Stomach (tissue), 9 donors: Measurements from ENCODE around the gene CNR2. TPM values are rescaled to one million over a fixed set of nuclear protein-coding genes. Genes with fewer than 3 reads are reported as not detected.

Experiments
- DNase-seq, 2 donors: peaks; one replicate each; pipeline versions ENCODE4 v3.0.0 to v3.0.0-alpha.2; 2013 to 2019
- H3K27ac ChIP-seq, 5 donors: fragments of 200-600 bp in 4 of 5; sonication (generic) in 4 of 5; one replicate each; pipeline ENCODE4 v1.5.1; 2013 to 2019; ENCODE audit warnings: mild to moderate bottlenecking in 1 of 5, moderate library complexity in 1 of 5
- H3K27me3 ChIP-seq, 3 donors: fragments of 200-600 bp; sonication (generic); one replicate each; pipeline ENCODE4 v1.5.1; 2017 to 2019; ENCODE audit warnings: mixed run types in 1 of 3
- H3K36me3 ChIP-seq, 4 donors: fragments of 200-600 bp; sonication (generic); 1 replicate in 3 of 4; 2 replicates in 1 of 4; pipeline ENCODE4 v1.5.1; 2016 to 2019
- H3K4me1 ChIP-seq, 4 donors: fragments of 200-600 bp; sonication (generic); one replicate each; pipeline ENCODE4 v1.5.1; 2016 to 2019
- H3K4me3 ChIP-seq, 4 donors: fragments of 200-600 bp; sonication (generic) in 3 of 4; one replicate each; pipeline ENCODE4 v1.5.1; 2016 to 2019; ENCODE audit warnings: mild to moderate bottlenecking in 1 of 4
- H3K9me3 ChIP-seq, 4 donors: fragments of 200-600 bp; sonication (generic); one replicate each; pipeline ENCODE4 v1.5.1; 2016 to 2019
- EP300 ChIP-seq: sonication (generic); formaldehyde crosslinking; IDR thresholded peaks from one replicate; pipeline ENCODE4 v1.6.1; 2017; ENCODE audit warnings: antibody characterized with exemption
- POLR2A ChIP-seq, 4 donors: fragments of 450-650 bp; IDR thresholded peaks; one replicate each; pipeline ENCODE4 v1.6.1; 2016; ENCODE audit warnings: antibody characterized with exemption in 4 of 4, control low read depth in 2 of 4, mild to moderate bottlenecking in 1 of 4, moderate library complexity in 1 of 4
- POLR2AphosphoS5 ChIP-seq, 3 donors: sonication (generic); formaldehyde crosslinking; IDR thresholded peaks; one replicate each; pipeline ENCODE4 v1.6.1; 2016; ENCODE audit warnings: antibody characterized with exemption in 3 of 3
- WGBS, 5 donors: extraction: QIAGEN DNeasy Blood & Tissue Kit in 3 of 5; methylation state at CpG; one replicate each; pipeline versions ENCODE4 v1.1.5 to v1.1.7; 2013 to 2018; 5-methylcytosine and 5-hydroxymethylcytosine counted together
- intact Hi-C: fragments of 100-400 bp; cut with DNase I; formaldehyde crosslinking; loops from one replicate; pipeline ENCODE4 v1.15.1; 2023; ENCODE audit warnings: low total_unique reads
- polyA plus RNA-seq, 3 donors: library from polyadenylated mRNA; stranded (reverse); fragments of 200-250 nt; gene quantifications; one replicate each; pipeline ENCODE4 v1.2.3, GENCODE V29; 2013
- total RNA-seq, 5 donors: library from RNA; depleted of rRNA; stranded (reverse); fragments of >200 nt; gene quantifications; one replicate each; pipeline versions ENCODE4 v1.1.0 to v1.2.3, GENCODE V29; 2014 to 2016
- TF ChIP-seq, protein P1 (sequence below), 7 experiments: fragments of 450-650 bp in 4 of 7; fragments of 200-600 bp in 3 of 7; sonication (generic) in 3 of 7; IDR thresholded peaks; one replicate each; pipeline ENCODE4 v1.5.1; 2016 to 2019; ENCODE audit warnings: antibody characterized with exemption in 7 of 7, control low read depth in 2 of 7, mild to moderate bottlenecking in 1 of 7
- donor health status: healthy with polysubstance abuse.
- donor health status: Bipolar disorder and iron deficiency.
- donor health status: healthy.

CNR2 gene
- total and polyA plus RNA-seq, 8 donors: 0.18 to 0.23 TPM; not detected in 6

DNA sequence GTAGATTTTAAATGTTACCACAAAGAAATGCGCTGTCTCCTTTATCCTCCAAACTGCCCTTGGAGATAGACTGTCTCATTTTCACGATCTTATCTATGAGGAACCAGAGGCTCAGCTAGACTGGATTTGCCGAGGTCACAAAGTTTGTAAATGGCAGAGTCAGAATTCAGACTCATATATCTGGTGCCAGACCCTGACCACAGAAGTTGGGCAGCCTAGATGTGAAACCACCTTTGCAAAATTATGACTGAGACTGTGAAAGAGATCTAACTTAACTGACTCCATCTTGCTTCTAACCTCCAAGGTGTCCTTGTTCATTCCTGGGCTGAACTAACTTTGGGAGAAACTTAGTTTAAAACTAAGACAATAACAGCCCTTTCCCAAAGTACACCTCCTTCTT lies 14.1 kb downstream of the CNR2 start:
- 59 to 68% (median 62%) methylated on average over 3 of the region's 3 CpGs for WGBS, 5 donors

GRCh38 chr1:23897083-23897482 lies 16.1 kb downstream of the CNR2 start:
- no peaks in the 10 kb centered on the region for H3K36me3 ChIP-seq
- TF ChIP-seq POLR2AphosphoS5 (IDR thresholded peaks at IDR 0.05) (no peak), EP300 (no peak), POLR2A (IDR thresholded peaks at IDR 0.05) (no peak)
- TF ChIP-seq, protein P1, sequence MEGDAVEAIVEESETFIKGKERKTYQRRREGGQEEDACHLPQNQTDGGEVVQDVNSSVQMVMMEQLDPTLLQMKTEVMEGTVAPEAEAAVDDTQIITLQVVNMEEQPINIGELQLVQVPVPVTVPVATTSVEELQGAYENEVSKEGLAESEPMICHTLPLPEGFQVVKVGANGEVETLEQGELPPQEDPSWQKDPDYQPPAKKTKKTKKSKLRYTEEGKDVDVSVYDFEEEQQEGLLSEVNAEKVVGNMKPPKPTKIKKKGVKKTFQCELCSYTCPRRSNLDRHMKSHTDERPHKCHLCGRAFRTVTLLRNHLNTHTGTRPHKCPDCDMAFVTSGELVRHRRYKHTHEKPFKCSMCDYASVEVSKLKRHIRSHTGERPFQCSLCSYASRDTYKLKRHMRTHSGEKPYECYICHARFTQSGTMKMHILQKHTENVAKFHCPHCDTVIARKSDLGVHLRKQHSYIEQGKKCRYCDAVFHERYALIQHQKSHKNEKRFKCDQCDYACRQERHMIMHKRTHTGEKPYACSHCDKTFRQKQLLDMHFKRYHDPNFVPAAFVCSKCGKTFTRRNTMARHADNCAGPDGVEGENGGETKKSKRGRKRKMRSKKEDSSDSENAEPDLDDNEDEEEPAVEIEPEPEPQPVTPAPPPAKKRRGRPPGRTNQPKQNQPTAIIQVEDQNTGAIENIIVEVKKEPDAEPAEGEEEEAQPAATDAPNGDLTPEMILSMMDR (IDR thresholded peaks at IDR 0.05): no peak
- intact Hi-C loops: no loop called here
- no peak for DNase-seq
- H3K4me1 ChIP-seq: no peaks in the 10 kb centered on the region
- no peak overlapping the region for H3K27ac ChIP-seq
- peaks cover 0 to 2% (median 0%) of the 10 kb centered on the region in 3 donors for H3K27me3 ChIP-seq
- WGBS, 5 donors: 69 to 82% (median 74%) methylated on average over 6 of the region's 6 CpGs
- no peak overlapping the region for H3K4me3 ChIP-seq
- H3K9me3 ChIP-seq: no peaks in the 10 kb centered on the region

More for the DNA sequence above, 14.1 kb downstream of the CNR2 start:
- Histone ChIP-seq H3K27me3 (peaks cover 0 to 22% (median 11%) of the 10 kb centered on the region in 3 donors), H3K36me3 (no peaks in the 10 kb centered on the region), H3K27ac (no peak overlapping the region), H3K9me3 (no peaks in the 10 kb centered on the region), H3K4me3 (no peak overlapping the region), H3K4me1 (peaks cover 5 to 12% (median 8%) of the 10 kb centered on the region in 4 donors)
- DNase-seq: no peak
- TF ChIP-seq POLR2A (IDR thresholded peaks at IDR 0.05): no peak
- TF ChIP-seq, protein P1 (IDR thresholded peaks at IDR 0.05): no peak
- TF ChIP-seq EP300: no peak
- TF ChIP-seq POLR2AphosphoS5 (IDR thresholded peaks at IDR 0.05): no peak
- intact Hi-C loops: no loop called here

GRCh38 chr1:23896491-23896890 lies 16.7 kb downstream of the CNR2 start:
- no peak overlapping the region for H3K4me3 ChIP-seq
- H3K27ac ChIP-seq: no peak overlapping the region
- TF ChIP-seq EP300: no peak
- no peak for TF ChIP-seq POLR2AphosphoS5 (IDR thresholded peaks at IDR 0.05)
- no peak for TF ChIP-seq POLR2A (IDR thresholded peaks at IDR 0.05)
- TF ChIP-seq, protein P1 (IDR thresholded peaks at IDR 0.05): no peak
- WGBS, 5 donors: 29 to 54% (median 45%) methylated on average over 3 of the region's 3 CpGs
- no peaks in the 10 kb centered on the region for H3K36me3 ChIP-seq
- no peaks in the 10 kb centered on the region for H3K27me3 ChIP-seq
- no peak for DNase-seq
- H3K4me1 ChIP-seq: no peaks in the 10 kb centered on the region
- intact Hi-C loops: no loop called here
- no peaks in the 10 kb centered on the region for H3K9me3 ChIP-seq

DNA sequence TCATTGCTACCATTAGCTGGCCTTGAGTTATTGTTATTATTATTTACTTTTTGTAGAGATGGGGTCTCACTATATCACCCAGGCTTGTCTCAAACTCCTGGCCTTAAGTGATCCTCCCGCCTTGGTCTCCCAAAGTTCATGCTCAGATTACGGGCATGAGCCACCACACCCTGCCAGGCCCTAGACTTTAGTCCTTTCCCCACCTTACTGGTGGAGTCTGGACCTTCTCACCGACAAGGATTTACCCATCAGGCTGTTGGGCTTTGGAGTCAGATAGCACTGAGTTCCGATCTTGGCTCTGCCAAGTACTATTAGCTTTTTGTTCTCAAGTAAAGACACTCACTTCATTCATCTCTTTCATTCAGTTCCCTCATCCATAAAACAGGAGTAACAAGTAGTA lies 17.2 kb downstream of the CNR2 start:
- no peak for DNase-seq
- H3K27me3 ChIP-seq: no peaks in the 10 kb centered on the region
- TF ChIP-seq, protein P1 (IDR thresholded peaks at IDR 0.05): no peak
- TF ChIP-seq POLR2A (IDR thresholded peaks at IDR 0.05): no peak
- TF ChIP-seq POLR2AphosphoS5 (IDR thresholded peaks at IDR 0.05): no peak
- TF ChIP-seq EP300: no peak
- WGBS, 5 donors: 64 to 78% (median 75%) methylated on average over 4 of the region's 4 CpGs
- intact Hi-C loops: no loop called here
- no peaks in the 10 kb centered on the region for H3K9me3 ChIP-seq
- no peak overlapping the region for H3K27ac ChIP-seq
- no peak overlapping the region for H3K4me3 ChIP-seq
- H3K4me1 ChIP-seq: no peaks in the 10 kb centered on the region
- H3K36me3 ChIP-seq: no peaks in the 10 kb centered on the region
